Measurements from ENCODE around the gene ADAMTSL5. TPM values are rescaled to one million over a fixed set of nuclear protein-coding genes. Genes with fewer than 3 reads are reported as not detected.

The ADAMTSL5 gene
- total and polyA plus RNA-seq, 2 of the 13 experiments (the other 11 are each of a cell fraction or from before 2014, with no cell fraction given) = 0.60 to 2.7 TPM

GRCh38 chr19:1524972-1525325 is 12.1 kb upstream of the ADAMTSL5 start (continued):
- TF ChIP-seq MXD4 (CRISPR knock-in tag; IDR thresholded peaks at IDR 0.05) (no peak), ZSCAN22 (CRISPR knock-in tag; IDR thresholded peaks at IDR 0.05) (no peak), SNAPC5 (CRISPR knock-in tag; IDR thresholded peaks at IDR 0.05; ENCODE audit: borderline replicate concordance) (no peak), HMGXB3 (CRISPR knock-in tag; IDR thresholded peaks at IDR 0.05; ENCODE audit: borderline replicate concordance) (no peak), ZNF552 (CRISPR knock-in tag; IDR thresholded peaks at IDR 0.05; ENCODE audit: borderline replicate concordance) (no peak), ZNF674 (CRISPR knock-in tag; IDR thresholded peaks at IDR 0.05; ENCODE audit: low read depth) (no peak)

GRCh38 chr19:1524287-1524971 is 11.6 kb upstream of the ADAMTSL5 start:
- Histone ChIP-seq H4K20me1 (ENCODE audit: insufficient read depth, low read length) (no peaks in the 10 kb centered on the region), H3K79me2 (ENCODE audit: insufficient read depth, low read length) (no peaks in the 10 kb centered on the region), H3K4me1 (ENCODE audit: insufficient read depth, low read length) (peaks cover 20% of the 10 kb centered on the region), H3K9me3 (ENCODE audit: low read length) (no peaks in the 10 kb centered on the region), H3K9ac (ENCODE audit: insufficient read depth, low read depth, low read length) (no peak overlapping the region), H3K27me3 (ENCODE audit: control insufficient read depth in 1 of 2, insufficient read depth in 2 of 2, low read length in 2 of 2) (peaks cover 30 to 60% of the 10 kb centered on the region in 2 experiments), H3K4me2 (ENCODE audit: low read depth, low read length) (no peak overlapping the region), H3K27ac (ENCODE audit: extremely low read length, insufficient read depth, low read length) (no peak overlapping the region), H3K4me3 (replicated peaks in 1 of 3; ENCODE audit: insufficient read depth in 1 of 3, low read depth in 2 of 3, low read length in 3 of 3) (no peak overlapping the region), H2AFZ (ENCODE audit: low read length) (no peak overlapping the region), H3K36me3 (replicated peaks in 1 of 2; ENCODE audit: control insufficient read depth in 1 of 2, insufficient read depth in 2 of 2, low read length in 2 of 2) (no peaks in the 10 kb centered on the region)
- ATAC-seq (no peak), FAIRE-seq (peak; percentile 21), DNase-seq (ENCODE audit: low spot score) (no peak)
- ChIA-PET CTCF (ENCODE audit: low intra/inter-chr PET ratio, low total read pairs) (no interaction called here), POLR2A (no interaction called here)
- BruUV-seq (replicated peaks) = no TSS peak
- intact Hi-C loops (cut with micrococcal nuclease; ENCODE audit: unreplicated experiment) = no loop called here
- in situ Hi-C loops (cut with HindIII; ENCODE audit: extremely low pct_ligation_motif_present, low pct_unique_long_range_greater_than_20kb) = no loop called here
- 68% methylated on average over 44 of the region's 49 CpGs for WGBS (ENCODE audit: low lambda C conversion rate)
- TF ChIP-seq PHF20 (CRISPR knock-in tag; IDR thresholded peaks at IDR 0.05) (no peak), FOXA1 (IDR thresholded peaks at IDR 0.05) (peak; percentile 42; the same call in 1 of the 2 replicates), FOXA1 (CRISPR knock-in tag; IDR thresholded peaks at IDR 0.05) (no peak), MNT (IDR thresholded peaks at IDR 0.05) (peak; percentile 79), ZSCAN5A (CRISPR knock-in tag; IDR thresholded peaks at IDR 0.05; ENCODE audit: borderline replicate concordance) (no peak), LCORL (IDR thresholded peaks at IDR 0.05) (0 out of 2 replicates have a peak, but pooled peaks have one; percentile 7), LCORL (CRISPR knock-in tag; IDR thresholded peaks at IDR 0.05) (no peak), AGO2 (optimal IDR thresholded peaks at IDR 0.05; ENCODE audit: low read depth, low read length) (peak; percentile 31)

All from HepG2 (cell line).